HEK293T (cell line): ENCODE results near the gene PXMP4.

Experiments
- CTCF ChIA-PET: fragments of 350-600 bp; formaldehyde crosslinking; extraction: SDS; loops from one replicate; lab custom pipeline; 2021; ENCODE audit warnings: antibody characterized with exemption, inconsistent platforms; lab: Yijun Ruan, JAX
- POLR2A ChIA-PET: fragments of 350-600 bp; formaldehyde crosslinking; extraction: SDS; loops from one replicate; lab custom pipeline; 2020; ENCODE audit warnings: antibody characterized with exemption, inconsistent platforms; lab: Yijun Ruan, JAX
- DNase-seq: peaks from one replicate; pipeline ENCODE4 v3.0.0; 2012; ENCODE audit warnings: mixed read lengths; ENCODE audit errors: extremely low spot score
- ARNT ChIP-seq: fragments of 450-650 bp; IDR thresholded peaks from 2 replicates; pipeline ENCODE4 v1.6.1; 2017; ENCODE audit warnings: mild to moderate bottlenecking
- BHLHE40 ChIP-seq: fragments of 450-650 bp; IDR thresholded peaks from 2 replicates; pipeline ENCODE4 v1.6.1; 2016; ENCODE audit warnings: mild to moderate bottlenecking, moderate library complexity, borderline replicate concordance
- CTBP1 ChIP-seq: fragments of 450-650 bp; IDR thresholded peaks from 2 replicates; pipeline ENCODE4 v1.6.1; 2016; ENCODE audit warnings: borderline replicate concordance
- ELF4 ChIP-seq: fragments of 450-650 bp; IDR thresholded peaks from 2 replicates; pipeline ENCODE4 v1.6.1; 2017; ENCODE audit warnings: antibody characterized with exemption
- FOXA1 ChIP-seq: fragments of 450-650 bp; IDR thresholded peaks from 2 replicates; pipeline ENCODE4 v1.6.1; 2016; ENCODE audit warnings: mild to moderate bottlenecking
- FOXK2 ChIP-seq: fragments of 450-650 bp; IDR thresholded peaks from 2 replicates; pipeline ENCODE4 v1.6.1; 2016; ENCODE audit warnings: mild to moderate bottlenecking
- FOXM1 ChIP-seq: fragments of 450-650 bp; IDR thresholded peaks from 2 replicates; pipeline ENCODE4 v1.6.1; 2017; ENCODE audit warnings: mild to moderate bottlenecking, borderline replicate concordance
- HDGF ChIP-seq: fragments of 450-650 bp; IDR thresholded peaks from 2 replicates; pipeline ENCODE4 v1.6.1; 2017; ENCODE audit warnings: antibody characterized with exemption, borderline replicate concordance
- L3MBTL2 ChIP-seq: fragments of 450-650 bp; conservative IDR thresholded peaks from 2 replicates; pipeline ENCODE4 v1.6.1; 2016; ENCODE audit warnings: mild to moderate bottlenecking
- LEF1 ChIP-seq: fragments of 450-650 bp; IDR thresholded peaks from 2 replicates; pipeline ENCODE4 v1.6.1; 2017; ENCODE audit warnings: mild to moderate bottlenecking, borderline replicate concordance
- NFRKB ChIP-seq: fragments of 450-650 bp; IDR thresholded peaks from 2 replicates; pipeline ENCODE4 v1.6.1; 2016; ENCODE audit warnings: mild to moderate bottlenecking, moderate library complexity
- PKNOX1 ChIP-seq: fragments of 450-650 bp; IDR thresholded peaks from 2 replicates; pipeline ENCODE4 v1.6.1; 2016
- SP1 ChIP-seq: fragments of 450-650 bp; IDR thresholded peaks from 2 replicates; pipeline ENCODE4 v1.6.1; 2017
- SUZ12 ChIP-seq: fragments of 450-650 bp; IDR thresholded peaks from 2 replicates; pipeline ENCODE4 v1.6.1; 2016; ENCODE audit warnings: mild to moderate bottlenecking
- TARDBP ChIP-seq: fragments of 450-650 bp; IDR thresholded peaks from 2 replicates; pipeline ENCODE4 v1.6.1; 2016
- ZNF384 ChIP-seq: fragments of 450-650 bp; IDR thresholded peaks from 2 replicates; pipeline ENCODE4 v1.6.1; 2016

Gene PXMP4

GRCh38 chr20:33672426-33673113, 47.5 kb downstream of the PXMP4 start:
- TF ChIP-seq BHLHE40, result no peak
- TF ChIP-seq SP1, result no peak
- no peak for TF ChIP-seq CTBP1
- TF ChIP-seq TARDBP, result no peak
- no peak for TF ChIP-seq L3MBTL2
- TF ChIP-seq PKNOX1, result no peak
- TF ChIP-seq ARNT, result no peak
- TF ChIP-seq ZNF384, result no peak
- no peak for TF ChIP-seq ELF4
- TF ChIP-seq LEF1, result no peak
- DNase-seq, result no peak
- ChIA-PET POLR2A (interaction anchor here (0.8 to 2.1 kb wide), 2 partner anchors 9 to 13 kb away, joined by 3 to 8 read pairs; no protein-coding TSS in a partner anchor), CTCF (no interaction called here)

- ChIA-PET CTCF (no interaction called here), POLR2A (interaction anchor here (1.1 to 2.1 kb wide), 2 partner anchors 8 to 182 kb away, joined by 3 to 8 read pairs; partner anchors contain the start of gene CBFA2T2)
- TF ChIP-seq ARNT (no peak), ELF4 (no peak), BHLHE40 (no peak), FOXM1 (no peak), L3MBTL2 (no peak), PKNOX1 (no peak), SUZ12 (no peak), ZNF384 (no peak), FOXK2 (no peak), TARDBP (no peak)
- DNase-seq, result no peak
Observed at GRCh38 chr20:33671573-33672288, 48.4 kb downstream of the PXMP4 start.

GRCh38 chr20:33670715-33671499, 49.2 kb downstream of the PXMP4 start:
- ChIA-PET POLR2A (interaction anchor here (1.1 kb wide), 1 partner anchor 181 kb away, joined by 3 read pairs; the partner anchor contains the start of gene CBFA2T2), CTCF (no interaction called here)
- no peak for DNase-seq
- TF ChIP-seq ARNT (no peak), L3MBTL2 (no peak), ZNF384 (no peak), FOXA1 (no peak), PKNOX1 (no peak), TARDBP (no peak), CTBP1 (no peak), LEF1 (no peak), NFRKB (no peak), FOXM1 (no peak), SUZ12 (no peak), FOXK2 (no peak), SP1 (no peak), HDGF (no peak)

- CTCF ChIA-PET, result no interaction called here
- no peak for DNase-seq
- POLR2A ChIA-PET, result interaction anchor here (1.1 kb wide), 1 partner anchor 13 kb away, joined by 3 read pairs; no protein-coding TSS in a partner anchor
- no peak for TF ChIP-seq FOXK2
- no peak for TF ChIP-seq SP1
- TF ChIP-seq LEF1, result no peak
- TF ChIP-seq HDGF, result no peak
- no peak for TF ChIP-seq ZNF384
- no peak for TF ChIP-seq BHLHE40
- TF ChIP-seq SUZ12, result no peak
- no peak for TF ChIP-seq TARDBP
- TF ChIP-seq FOXM1, result no peak
- TF ChIP-seq FOXA1, result no peak
- TF ChIP-seq PKNOX1, result no peak
Observed at GRCh38 chr20:33669873-33670640, 50.1 kb downstream of the PXMP4 start.
